ENCODE measurements around the gene SPINDOC. TPM values are rescaled to one million over a fixed set of nuclear protein-coding genes. Genes with fewer than 3 reads are reported as not detected.

The SPINDOC gene
- total RNA-seq, 1 donor from 2014 or later, result 13.0 TPM

Other genes with a start within 250 kb of the SPINDOC start
- 26.6 TPM for gene PLAAT3, start 199.0 kb upstream of the SPINDOC start, total RNA-seq
- gene ATL3, start 142.1 kb upstream of the SPINDOC start, total RNA-seq, result 71.0 TPM
- gene RTN3, start 132.0 kb upstream of the SPINDOC start, total RNA-seq, result 67.3 TPM
- 6.5 TPM for gene ZFTA, start 44.7 kb upstream of the SPINDOC start, total RNA-seq
- gene MARK2, start 25.7 kb downstream of the SPINDOC start, total RNA-seq, result 61.5 TPM
- 2.0 TPM for gene RCOR2, start 103.7 kb downstream of the SPINDOC start, total RNA-seq
- gene NAA40, start 125.5 kb downstream of the SPINDOC start, total RNA-seq, result 26.4 TPM
- gene COX8A, start 161.2 kb downstream of the SPINDOC start, total RNA-seq, result 291 TPM
- 75.5 TPM for gene OTUB1, start 173.0 kb downstream of the SPINDOC start, total RNA-seq
- gene FLRT1, start 222.5 kb downstream of the SPINDOC start, total RNA-seq, result 0.13 TPM